NT2/D1 (cell line): Measurements from ENCODE around the gene PEPD.

Source experiments
- YY1 ChIP-seq: IDR thresholded peaks from 2 replicates; pipeline ENCODE4 v1.6.1; 2011; ENCODE audit not compliant: insufficient read length, insufficient read depth
- ZNF274 ChIP-seq: IDR thresholded peaks from 2 replicates; pipeline ENCODE4 v1.6.1; 2011; ENCODE audit warnings: mild to moderate bottlenecking, low read depth, low read length

DNA sequence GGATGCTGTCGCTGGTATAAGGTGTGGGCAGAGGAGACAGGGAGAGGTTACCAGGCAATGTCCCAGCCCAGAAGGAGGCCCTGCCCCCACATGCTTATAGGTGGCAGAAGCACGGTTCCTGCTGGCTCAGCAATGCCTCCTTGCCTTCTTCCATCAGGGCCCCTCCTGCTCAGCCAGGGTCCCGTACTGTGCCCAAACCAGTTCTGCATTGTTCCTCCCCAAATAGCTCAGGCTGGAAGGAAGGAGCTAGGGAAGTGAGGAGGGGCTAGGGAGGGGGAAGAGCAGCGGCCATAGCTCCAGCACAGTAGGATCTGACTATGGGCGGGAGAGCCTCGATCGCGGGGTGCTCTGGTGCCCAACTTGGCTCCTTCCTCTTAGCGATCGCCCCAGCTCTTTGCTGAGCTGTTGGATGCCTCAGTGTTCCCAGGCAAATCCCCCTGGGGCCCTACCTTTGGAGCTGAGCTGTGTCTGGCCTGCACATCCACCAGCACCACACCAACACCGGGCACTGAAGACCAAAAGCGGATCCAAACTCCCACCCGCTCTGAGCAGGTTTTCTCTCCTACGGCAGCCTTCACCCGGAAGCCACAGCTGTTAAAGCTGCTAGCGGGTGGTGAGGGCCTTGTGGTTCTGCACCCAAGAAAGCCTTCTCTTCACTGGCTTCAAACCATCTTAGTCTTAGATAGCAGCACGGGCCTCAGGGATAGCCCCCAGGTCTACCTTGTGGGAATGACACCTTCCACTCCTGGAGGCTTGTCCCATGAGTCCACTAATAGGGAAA is 32.1 kb upstream of the PEPD start:
- TF ChIP-seq YY1 (no peak), ZNF274 (no peak)
